Ascending aorta (tissue), 2 donors: Measurements from ENCODE around the gene ZNF483. TPM values are rescaled to one million over a fixed set of nuclear protein-coding genes. Genes with fewer than 3 reads are reported as not detected.
"Not testable (repeated sequence)": the region's sequence is repeated elsewhere in the genome, so short reads cannot be mapped to it uniquely, and the experiment has no call there.

Experiments
- DNase-seq, 2 donors: peaks; one replicate each; pipeline ENCODE4 v3.0.0-alpha.2; 2019; ENCODE audit warnings: low spot score in 2 of 2
- H3K27ac ChIP-seq, 2 donors: fragments of 200-600 bp; sonication (generic); one replicate each; pipeline ENCODE4 v1.5.1; 2016 to 2017; ENCODE audit warnings: mild to moderate bottlenecking in 1 of 2
- H3K27me3 ChIP-seq: fragments of 200-600 bp; sonication (generic); one replicate; pipeline ENCODE4 v1.5.1; 2017
- H3K36me3 ChIP-seq, 2 donors: fragments of 200-600 bp; sonication (generic); one replicate each; pipeline ENCODE4 v1.5.1; 2016
- H3K4me1 ChIP-seq, 2 donors: fragments of 200-600 bp; sonication (generic); one replicate each; pipeline ENCODE4 v1.5.1; 2016 to 2017; ENCODE audit warnings: mild to moderate bottlenecking in 1 of 2
- H3K4me3 ChIP-seq, 2 donors: fragments of 200-600 bp; sonication (generic); one replicate each; pipeline ENCODE4 v1.5.1; 2016 to 2017; ENCODE audit warnings: mild to moderate bottlenecking in 1 of 2
- H3K9me3 ChIP-seq, 2 donors: fragments of 200-600 bp; sonication (generic); one replicate each; pipeline ENCODE4 v1.5.1; 2016
- CTCF ChIP-seq, 3 experiments: fragments of 200-600 bp in 2 of 3; fragments of 450-650 bp in 1 of 3; sonication (generic) in 2 of 3; IDR thresholded peaks; one replicate each; pipeline ENCODE4 v1.5.1; 2016 to 2019; ENCODE audit warnings: antibody characterized with exemption in 3 of 3, mild to moderate bottlenecking in 1 of 3, moderate library complexity in 1 of 3
- intact Hi-C: fragments of 100-400 bp; cut with DNase I; formaldehyde crosslinking; loops from one replicate; pipeline ENCODE4 v1.15.1; 2023
- total RNA-seq: library from RNA; depleted of rRNA; stranded (reverse); fragments of >200 nt; gene quantifications from one replicate; pipeline ENCODE4 v1.1.0, GENCODE V29; 2016

Gene ZNF483
- total RNA-seq, 1 donor from 2014 or later: 3.1 TPM

GRCh38 chr9:111502506-111502905, 22.5 kb upstream of the ZNF483 start:
- Histone ChIP-seq H3K27ac (no peak overlapping the region), H3K9me3 (no peaks in the 10 kb centered on the region), H3K36me3 (no peaks in the 10 kb centered on the region), H3K4me3 (no peak overlapping the region), H3K27me3 (no peaks in the 10 kb centered on the region), H3K4me1 (no peaks in the 10 kb centered on the region)
- DNase-seq: no peak
- TF ChIP-seq CTCF (IDR thresholded peaks at IDR 0.05): no peak
- intact Hi-C loops: no loop called here

GRCh38 chr9:111511581-111511980, 13.4 kb upstream of the ZNF483 start:
- H3K4me3 ChIP-seq, H3K27me3 ChIP-seq, H3K36me3 ChIP-seq, H3K9me3 ChIP-seq, intact Hi-C loops, H3K27ac ChIP-seq, H3K4me1 ChIP-seq, DNase-seq: not testable (repeated sequence)

- no peak overlapping the region for H3K4me3 ChIP-seq
- H3K9me3 ChIP-seq: peaks cover 0 to 7% of the 10 kb centered on the region in 2 donors
- no peak for DNase-seq
- no peaks in the 10 kb centered on the region for H3K27me3 ChIP-seq
- H3K36me3 ChIP-seq: no peaks in the 10 kb centered on the region
- intact Hi-C loops: no loop called here
- H3K4me1 ChIP-seq: no peaks in the 10 kb centered on the region
- no peak for TF ChIP-seq CTCF (IDR thresholded peaks at IDR 0.05)
- no peak overlapping the region for H3K27ac ChIP-seq
Observed at GRCh38 chr9:111514967-111515366, 10.0 kb upstream of the ZNF483 start.

- intact Hi-C loops: no loop called here
- Histone ChIP-seq H3K27ac (no peak overlapping the region), H3K36me3 (no peaks in the 10 kb centered on the region), H3K4me1 (no peaks in the 10 kb centered on the region), H3K9me3 (peaks cover 0 to 7% of the 10 kb centered on the region in 2 donors), H3K4me3 (no peak overlapping the region), H3K27me3 (no peaks in the 10 kb centered on the region)
- no peak for DNase-seq
- TF ChIP-seq CTCF (IDR thresholded peaks at IDR 0.05): no peak
Observed at GRCh38 chr9:111516061-111516465, 8.9 kb upstream of the ZNF483 start.

GRCh38 chr9:111524731-111525055, 286 bp upstream of the ZNF483 start:
- Histone ChIP-seq H3K4me1 (no peaks in the 10 kb centered on the region), H3K36me3 (peaks cover 4 to 28% of the 10 kb centered on the region in 2 donors), H3K27me3 (no peaks in the 10 kb centered on the region), H3K27ac (no peak overlapping the region), H3K9me3 (peaks cover 5 to 13% of the 10 kb centered on the region in 2 donors), H3K4me3 (peak overlapping the region; percentile 78 to 92)
- no peak for DNase-seq
- intact Hi-C loops: no loop called here
- no peak for TF ChIP-seq CTCF (IDR thresholded peaks at IDR 0.05)

- Histone ChIP-seq H3K4me1 (no peaks in the 10 kb centered on the region), H3K27ac (no peak overlapping the region), H3K4me3 (no peak overlapping the region), H3K9me3 (peaks cover 5 to 35% of the 10 kb centered on the region in 2 donors), H3K27me3 (no peaks in the 10 kb centered on the region), H3K36me3 (peaks cover 25 to 53% of the 10 kb centered on the region in 2 donors)
- DNase-seq: no peak
- no peak for TF ChIP-seq CTCF (IDR thresholded peaks at IDR 0.05)
- intact Hi-C loops: no loop called here
Observed at GRCh38 chr9:111527347-111527746, 2.4 kb downstream of the ZNF483 start.
